IPS-18c (cell line): ENCODE results near the gene JAKMIP2.
"Not testable (repeated sequence)": the region's sequence is repeated elsewhere in the genome, so short reads cannot be mapped to it uniquely, and the experiment has no call there.

ENCODE experiments used
- H3K4me3 ChIP-seq: 2 replicates; pipeline ENCODE4 v1.7.0; 2013; ENCODE audit warnings: low read depth, mild to moderate bottlenecking, low read length, moderate library complexity; ENCODE audit not compliant: insufficient read depth
- H3K9me3 ChIP-seq: one replicate; pipeline ENCODE4 v1.6.1; 2013; ENCODE audit warnings: mild to moderate bottlenecking, low read length, moderate library complexity; ENCODE audit not compliant: control insufficient read depth, insufficient read depth

The JAKMIP2 gene

GRCh38 chr5:147782110-147783028, at the start of gene JAKMIP2:
JAKMIP2 (minus strand) TSS chr5:147782728; CDS start chr5:147671806, 110,922 bp downstream.
- H3K4me3 ChIP-seq = peak within 1 kb of the TSS; percentile 49
- no peaks in the 10 kb centered on the region for H3K9me3 ChIP-seq

- H3K4me3 ChIP-seq = no peak within 1 kb of the TSS
These were observed 48.9 kb upstream of the JAKMIP2 start, which contains the start of gene SPINK1 for GRCh38 chr5:147831465-147831864. SPINK1 (minus strand) TSS chr5:147831671; CDS start chr5:147831577, 94 bp downstream.

GRCh38 chr5:147830035-147830434, 47.5 kb upstream of the JAKMIP2 start:
- H3K4me3 ChIP-seq = no peak overlapping the region
- no peaks in the 10 kb centered on the region for H3K9me3 ChIP-seq

More at GRCh38 chr5:147831465-147831864, 48.9 kb upstream of the JAKMIP2 start, which contains the start of gene SPINK1:
- no peaks in the 10 kb centered on the region for H3K9me3 ChIP-seq

GRCh38 chr5:147827017-147827416, 44.5 kb upstream of the JAKMIP2 start:
- not testable (repeated sequence) for H3K4me3 ChIP-seq, H3K9me3 ChIP-seq

- H3K9me3 ChIP-seq = no peaks in the 10 kb centered on the region
- H3K4me3 ChIP-seq = no peak overlapping the region
These were observed 43.8 kb upstream of the JAKMIP2 start for GRCh38 chr5:147826361-147826760.

- Histone ChIP-seq H3K4me3 (no peak overlapping the region), H3K9me3 (no peaks in the 10 kb centered on the region)
These were observed 40.4 kb upstream of the JAKMIP2 start for GRCh38 chr5:147822686-147823491.

GRCh38 chr5:147822222-147822621, 39.7 kb upstream of the JAKMIP2 start:
- H3K4me3 ChIP-seq, H3K9me3 ChIP-seq: not testable (repeated sequence)

- Histone ChIP-seq H3K4me3 (no peak overlapping the region), H3K9me3 (no peaks in the 10 kb centered on the region)
These were observed 39.2 kb upstream of the JAKMIP2 start for GRCh38 chr5:147821766-147822165.

GRCh38 chr5:147819261-147819770, 36.8 kb upstream of the JAKMIP2 start:
- Histone ChIP-seq H3K9me3 (no peaks in the 10 kb centered on the region), H3K4me3 (no peak overlapping the region)

- Histone ChIP-seq H3K9me3 (no peaks in the 10 kb centered on the region), H3K4me3 (no peak overlapping the region)
These were observed 35.8 kb upstream of the JAKMIP2 start for GRCh38 chr5:147818290-147818689.

GRCh38 chr5:147813696-147814095, 31.2 kb upstream of the JAKMIP2 start:
- Histone ChIP-seq H3K4me3 (no peak overlapping the region), H3K9me3 (no peaks in the 10 kb centered on the region)

- no peak overlapping the region for H3K4me3 ChIP-seq
- no peaks in the 10 kb centered on the region for H3K9me3 ChIP-seq
These were observed 27.5 kb upstream of the JAKMIP2 start for GRCh38 chr5:147809830-147810666.

GRCh38 chr5:147805030-147805454, 22.5 kb upstream of the JAKMIP2 start:
- Histone ChIP-seq H3K9me3 (no peaks in the 10 kb centered on the region), H3K4me3 (no peak overlapping the region)

- H3K9me3 ChIP-seq = no peaks in the 10 kb centered on the region
- no peak overlapping the region for H3K4me3 ChIP-seq
These were observed 21.8 kb upstream of the JAKMIP2 start for GRCh38 chr5:147804334-147804733.

GRCh38 chr5:147803926-147804325, 21.4 kb upstream of the JAKMIP2 start:
- no peaks in the 10 kb centered on the region for H3K9me3 ChIP-seq
- no peak overlapping the region for H3K4me3 ChIP-seq

- H3K4me3 ChIP-seq, H3K9me3 ChIP-seq: not testable (repeated sequence)
These were observed 20.6 kb upstream of the JAKMIP2 start for GRCh38 chr5:147803161-147803560.

GRCh38 chr5:147801461-147801860, 18.9 kb upstream of the JAKMIP2 start:
- H3K9me3 ChIP-seq = no peaks in the 10 kb centered on the region
- no peak overlapping the region for H3K4me3 ChIP-seq
